ENCODE data around the gene SLC36A1. TPM values are rescaled to one million over a fixed set of nuclear protein-coding genes. Genes with fewer than 3 reads are reported as not detected.

The SLC36A1 gene
- polyA plus RNA-seq, 1 donor (not counting 4 experiments of a cell fraction or from before 2014, with no cell fraction given) = 9.6 TPM

DNA sequence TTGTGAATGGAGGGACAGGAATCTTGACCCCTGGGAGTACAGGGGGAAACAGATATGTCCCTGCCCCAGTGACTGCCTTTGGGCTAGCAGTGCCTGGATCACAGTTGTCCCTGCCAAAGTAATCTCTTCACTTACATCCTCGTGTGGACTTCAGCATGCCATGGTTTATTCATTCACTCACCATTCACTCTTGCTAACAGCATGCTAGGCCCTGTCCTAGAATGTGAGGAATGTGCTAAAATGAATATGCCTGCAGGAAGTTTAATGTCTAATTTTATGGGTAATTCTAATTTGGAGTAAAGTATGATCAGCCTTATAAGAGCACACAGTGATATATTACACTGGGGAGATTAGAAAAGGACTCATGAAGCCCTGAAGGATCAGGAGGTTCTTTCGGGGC lies 80.8 kb downstream of the SLC36A1 start:
- H4K20me1 ChIP-seq (ENCODE audit: control insufficient read depth, extremely low read depth, insufficient read depth, low read length) = peaks cover 6% of the 10 kb centered on the region
- no peak overlapping the region for H3K4me2 ChIP-seq (ENCODE audit: control insufficient read depth, extremely low read depth, insufficient read depth, low read depth, low read length)
- no peaks in the 10 kb centered on the region for H3K9me3 ChIP-seq (ENCODE audit: control insufficient read depth, low read depth, low read length)
- no peak overlapping the region for H2AFZ ChIP-seq (ENCODE audit: control insufficient read depth, low read length)
- H3K4me3 ChIP-seq (ENCODE audit: control insufficient read depth in 2 of 3, extremely low read depth in 1 of 3, insufficient read depth in 2 of 3, low read depth in 1 of 3, low read length in 3 of 3) = no peak overlapping the region
- H3K36me3 ChIP-seq (ENCODE audit: control insufficient read depth in 2 of 2, extremely low read depth in 1 of 2, insufficient read depth in 2 of 2, low read length in 2 of 2) = peaks cover 52 to 80% of the 10 kb centered on the region in 2 experiments
- H3K4me1 ChIP-seq (ENCODE audit: control insufficient read depth, extremely low read depth, insufficient read depth, low read length) = peaks cover 8% of the 10 kb centered on the region
- TF ChIP-seq CTCF (optimal IDR thresholded peaks at IDR 0.05 in 1 of 3, IDR thresholded peaks at IDR 0.05 in 1 of 3, conservative IDR thresholded peaks at IDR 0.05 in 1 of 3; ENCODE audit: extremely low read depth in 1 of 3, insufficient read depth in 2 of 3, low read length in 3 of 3) (no peak), EZH2 (IDR thresholded peaks at IDR 0.05; ENCODE audit: low read length) (no peak)
- no peaks in the 10 kb centered on the region for H3K27me3 ChIP-seq (ENCODE audit: control insufficient read depth, extremely low read depth, insufficient read depth, low read length)
- dilution Hi-C loops (cut with MboI; ENCODE audit: extremely low pct_ligation_motif_present, low sequenced_read_pairs) = no loop called here
- H3K79me2 ChIP-seq (ENCODE audit: control insufficient read depth, insufficient read depth, low read length) = no peaks in the 10 kb centered on the region
- no peak for DNase-seq (ENCODE audit: low read depth, low spot score)
- FAIRE-seq = no peak
- no peak overlapping the region for H3K27ac ChIP-seq (ENCODE audit: control insufficient read depth, insufficient read depth, low read length)
- no peaks in the 10 kb centered on the region for H3K9me1 ChIP-seq (ENCODE audit: control insufficient read depth, extremely low read depth, insufficient read depth, low read length)
- no peak overlapping the region for H3K9ac ChIP-seq (ENCODE audit: control insufficient read depth, extremely low read depth, insufficient read depth, low read length)

DNA sequence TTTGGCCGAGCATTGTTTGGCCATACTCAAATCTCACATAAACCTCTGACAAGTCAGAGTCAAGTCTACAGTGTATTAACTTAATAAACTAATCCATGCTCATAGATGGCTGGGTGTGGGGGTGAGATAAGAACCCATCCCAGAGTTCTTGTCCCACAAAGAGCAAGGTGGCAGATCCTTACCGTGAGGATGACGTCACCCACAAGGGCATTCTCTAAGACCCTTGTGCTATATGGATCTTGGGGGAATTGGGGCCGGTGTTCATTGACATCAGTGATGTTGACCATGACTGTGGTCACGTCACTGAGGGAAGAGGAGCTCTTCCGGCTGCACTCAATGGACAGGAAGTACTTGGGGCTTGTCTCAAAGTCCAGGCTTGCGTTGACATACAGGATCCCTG lies 81.6 kb downstream of the SLC36A1 start:
- no peak for FAIRE-seq
- Histone ChIP-seq H3K9me3 (ENCODE audit: control insufficient read depth, low read depth, low read length) (no peaks in the 10 kb centered on the region), H3K4me1 (ENCODE audit: control insufficient read depth, extremely low read depth, insufficient read depth, low read length) (peaks cover 8% of the 10 kb centered on the region), H3K9me1 (ENCODE audit: control insufficient read depth, extremely low read depth, insufficient read depth, low read length) (no peaks in the 10 kb centered on the region), H3K27ac (ENCODE audit: control insufficient read depth, insufficient read depth, low read length) (no peak overlapping the region), H3K36me3 (ENCODE audit: control insufficient read depth in 2 of 2, extremely low read depth in 1 of 2, insufficient read depth in 2 of 2, low read length in 2 of 2) (peaks cover 49 to 78% of the 10 kb centered on the region in 2 experiments), H3K4me2 (ENCODE audit: control insufficient read depth, extremely low read depth, insufficient read depth, low read depth, low read length) (no peak overlapping the region), H3K9ac (ENCODE audit: control insufficient read depth, extremely low read depth, insufficient read depth, low read length) (no peak overlapping the region), H4K20me1 (ENCODE audit: control insufficient read depth, extremely low read depth, insufficient read depth, low read length) (no peaks in the 10 kb centered on the region), H3K79me2 (ENCODE audit: control insufficient read depth, insufficient read depth, low read length) (no peaks in the 10 kb centered on the region), H3K4me3 (ENCODE audit: control insufficient read depth in 2 of 3, extremely low read depth in 1 of 3, insufficient read depth in 2 of 3, low read depth in 1 of 3, low read length in 3 of 3) (no peak overlapping the region), H2AFZ (ENCODE audit: control insufficient read depth, low read length) (no peak overlapping the region), H3K27me3 (ENCODE audit: control insufficient read depth, extremely low read depth, insufficient read depth, low read length) (no peaks in the 10 kb centered on the region)
- TF ChIP-seq EZH2 (IDR thresholded peaks at IDR 0.05; ENCODE audit: low read length) (no peak), CTCF (optimal IDR thresholded peaks at IDR 0.05 in 1 of 3, IDR thresholded peaks at IDR 0.05 in 1 of 3, conservative IDR thresholded peaks at IDR 0.05 in 1 of 3; ENCODE audit: extremely low read depth in 1 of 3, insufficient read depth in 2 of 3, low read length in 3 of 3) (no peak)
- dilution Hi-C loops (cut with MboI; ENCODE audit: extremely low pct_ligation_motif_present, low sequenced_read_pairs) = no loop called here
- no peak for DNase-seq (ENCODE audit: low read depth, low spot score)
